Measurements from ENCODE around the gene CLDN5.

CLDN5 gene, protein sequence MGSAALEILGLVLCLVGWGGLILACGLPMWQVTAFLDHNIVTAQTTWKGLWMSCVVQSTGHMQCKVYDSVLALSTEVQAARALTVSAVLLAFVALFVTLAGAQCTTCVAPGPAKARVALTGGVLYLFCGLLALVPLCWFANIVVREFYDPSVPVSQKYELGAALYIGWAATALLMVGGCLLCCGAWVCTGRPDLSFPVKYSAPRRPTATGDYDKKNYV

DNA sequence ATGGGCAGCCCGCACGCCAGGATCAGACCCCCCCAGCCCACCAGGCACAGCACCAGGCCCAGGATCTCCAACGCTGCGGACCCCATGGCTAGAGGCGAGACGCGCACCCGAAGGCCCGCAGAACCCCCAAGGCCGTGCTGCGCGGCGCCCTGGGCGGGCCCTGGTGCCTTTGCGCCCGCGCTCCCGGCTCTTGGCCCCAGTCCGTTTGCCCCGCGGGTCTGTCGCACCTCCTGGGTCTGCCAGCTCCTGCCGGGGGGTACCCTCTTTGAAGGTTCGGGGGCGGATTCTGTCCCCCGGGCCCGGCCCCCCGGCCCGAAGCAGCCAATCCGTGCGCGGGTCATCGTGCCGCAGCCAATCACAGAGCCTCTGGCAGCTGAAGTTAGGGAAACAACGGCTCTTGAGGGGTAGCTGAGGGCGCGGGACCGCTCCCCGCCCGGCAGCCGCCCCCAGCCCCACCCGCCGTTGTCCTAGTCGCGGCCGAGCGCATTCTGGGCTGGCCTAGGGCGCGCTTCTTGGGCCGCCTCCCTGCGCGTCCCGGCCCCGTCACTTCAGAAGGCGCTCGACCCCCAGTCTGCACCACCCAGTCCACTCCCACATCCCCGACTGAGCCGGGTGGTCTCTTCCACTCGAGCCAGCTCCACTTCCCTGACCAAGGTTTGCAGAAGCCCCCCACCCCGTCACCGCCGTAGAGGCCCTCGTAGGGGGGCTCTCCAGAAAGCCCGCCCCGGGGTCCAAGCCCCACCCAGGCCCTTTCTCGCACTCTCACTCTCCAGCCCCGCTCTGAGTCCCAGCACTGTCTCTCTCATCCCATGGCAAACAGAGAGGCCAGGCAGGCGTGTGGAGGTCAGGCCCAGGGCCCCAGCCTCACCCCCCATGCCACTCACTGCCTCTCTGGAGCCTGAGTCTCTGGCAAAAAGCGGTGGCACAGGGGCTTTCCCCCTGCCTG lies at the start of gene CLDN5:
Gene CLDN5, minus strand, starts transcription at position 241 of the 946 bp plus-strand sequence. Its CDS starts 155 bp downstream, at position 86.
- peak within 1 kb of the TSS; percentile 43 for H3K4me3 ChIP-seq (ENCODE audit: low read depth, low read length)

DNA sequence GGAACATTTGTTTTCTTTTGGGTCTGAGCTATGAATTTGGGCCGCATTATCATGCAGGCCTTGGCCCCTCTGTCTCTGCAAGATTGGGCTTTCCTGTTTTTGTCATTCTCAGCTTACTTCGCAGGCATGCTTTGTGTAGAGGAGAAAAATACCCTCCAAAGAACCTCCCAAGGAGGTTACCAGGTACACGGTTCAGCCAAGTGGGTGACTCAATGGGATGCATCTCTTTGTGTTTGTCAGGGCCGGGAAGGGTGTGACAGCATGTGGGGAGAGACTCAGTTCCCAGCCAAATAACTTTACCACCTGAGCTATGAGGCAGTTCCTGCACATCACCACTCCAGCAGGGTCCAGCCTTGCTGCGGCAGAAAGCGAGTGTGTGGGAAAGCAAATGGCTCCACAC lies 47.8 kb upstream of the CLDN5 start:
- TF ChIP-seq, protein P1, sequence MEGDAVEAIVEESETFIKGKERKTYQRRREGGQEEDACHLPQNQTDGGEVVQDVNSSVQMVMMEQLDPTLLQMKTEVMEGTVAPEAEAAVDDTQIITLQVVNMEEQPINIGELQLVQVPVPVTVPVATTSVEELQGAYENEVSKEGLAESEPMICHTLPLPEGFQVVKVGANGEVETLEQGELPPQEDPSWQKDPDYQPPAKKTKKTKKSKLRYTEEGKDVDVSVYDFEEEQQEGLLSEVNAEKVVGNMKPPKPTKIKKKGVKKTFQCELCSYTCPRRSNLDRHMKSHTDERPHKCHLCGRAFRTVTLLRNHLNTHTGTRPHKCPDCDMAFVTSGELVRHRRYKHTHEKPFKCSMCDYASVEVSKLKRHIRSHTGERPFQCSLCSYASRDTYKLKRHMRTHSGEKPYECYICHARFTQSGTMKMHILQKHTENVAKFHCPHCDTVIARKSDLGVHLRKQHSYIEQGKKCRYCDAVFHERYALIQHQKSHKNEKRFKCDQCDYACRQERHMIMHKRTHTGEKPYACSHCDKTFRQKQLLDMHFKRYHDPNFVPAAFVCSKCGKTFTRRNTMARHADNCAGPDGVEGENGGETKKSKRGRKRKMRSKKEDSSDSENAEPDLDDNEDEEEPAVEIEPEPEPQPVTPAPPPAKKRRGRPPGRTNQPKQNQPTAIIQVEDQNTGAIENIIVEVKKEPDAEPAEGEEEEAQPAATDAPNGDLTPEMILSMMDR (IDR thresholded peaks at IDR 0.05; ENCODE audit: low read depth, low read length): no peak
- H3K4me3 ChIP-seq (ENCODE audit: low read depth, low read length): no peak overlapping the region

More for the DNA sequence above, at the start of gene CLDN5:
- TF ChIP-seq, protein P1 (IDR thresholded peaks at IDR 0.05; ENCODE audit: low read depth, low read length): no peak

DNA sequence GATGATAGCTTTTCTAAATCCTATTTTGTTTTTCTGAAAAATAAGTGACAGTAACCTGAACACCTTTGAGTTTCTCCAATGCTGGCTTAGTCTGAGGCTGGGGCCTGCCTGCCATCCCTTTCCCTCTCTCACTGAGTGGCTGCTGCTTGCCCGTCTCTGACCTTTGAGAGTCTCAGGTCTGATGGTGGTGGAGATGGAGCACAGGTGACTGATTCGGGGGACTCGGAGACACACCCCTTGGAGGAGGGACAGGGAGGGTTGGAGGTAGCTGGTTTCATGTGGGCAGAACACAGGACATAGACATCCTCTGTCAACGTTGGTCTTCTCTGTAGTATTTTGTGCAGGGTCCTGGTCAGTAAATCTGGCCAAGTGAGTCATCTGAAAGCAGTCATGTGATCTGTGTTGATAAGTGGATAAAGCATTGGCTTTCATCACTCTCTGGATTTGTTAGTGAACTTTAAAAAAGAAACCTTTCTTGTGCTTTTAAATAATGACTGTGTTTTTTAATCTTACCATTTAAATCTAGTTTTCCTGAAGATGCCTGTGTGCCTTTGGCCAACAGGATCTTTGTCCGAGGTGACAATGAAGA lies 47.1 kb upstream of the CLDN5 start:
- TF ChIP-seq, protein P1 (IDR thresholded peaks at IDR 0.05; ENCODE audit: low read depth, low read length): no peak
- no peak overlapping the region for H3K4me3 ChIP-seq (ENCODE audit: low read depth, low read length)

DNA sequence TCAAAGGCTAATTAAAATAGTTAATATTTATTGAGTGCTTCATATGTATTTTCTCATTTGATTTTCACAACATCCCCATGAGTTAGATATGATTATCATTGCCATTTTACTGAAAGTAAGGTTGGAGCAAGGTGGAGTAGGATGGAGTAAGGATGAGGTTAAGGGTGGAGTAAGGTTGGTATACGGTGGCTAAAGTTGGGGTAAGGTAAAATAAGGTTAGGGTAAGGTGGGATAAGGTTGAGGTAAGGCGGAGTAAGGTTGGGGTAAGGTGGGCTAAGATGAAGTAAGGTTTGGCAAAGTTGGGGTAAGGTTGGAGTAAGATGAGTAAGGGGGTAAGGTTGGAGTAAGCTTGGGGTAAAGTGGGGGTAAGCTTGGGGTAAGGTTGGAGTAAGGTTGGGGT lies 45.8 kb upstream of the CLDN5 start:
- TF ChIP-seq, protein P1 (IDR thresholded peaks at IDR 0.05; ENCODE audit: low read depth, low read length): no peak
- no peak overlapping the region for H3K4me3 ChIP-seq (ENCODE audit: low read depth, low read length)

DNA sequence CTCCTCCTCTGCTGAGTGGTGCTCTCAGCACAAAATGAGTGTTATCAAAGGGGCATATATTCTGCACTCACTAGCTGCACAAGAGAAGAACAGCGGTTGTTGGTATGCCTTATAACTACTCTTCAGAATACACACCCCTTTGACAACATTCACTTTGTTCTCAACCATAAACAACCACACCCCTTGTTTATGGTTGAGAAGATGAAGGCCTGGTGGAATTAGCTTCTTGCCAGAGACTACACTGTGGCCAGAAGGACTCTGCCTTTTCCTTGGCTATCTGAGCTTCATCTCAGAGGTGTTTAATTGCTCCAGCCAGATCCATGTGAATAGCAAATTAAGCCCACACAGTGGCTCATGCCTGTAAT lies 45.0 kb upstream of the CLDN5 start:
- TF ChIP-seq, protein P1 (IDR thresholded peaks at IDR 0.05; ENCODE audit: low read depth, low read length): no peak
- H3K4me3 ChIP-seq (ENCODE audit: low read depth, low read length): no peak overlapping the region

DNA sequence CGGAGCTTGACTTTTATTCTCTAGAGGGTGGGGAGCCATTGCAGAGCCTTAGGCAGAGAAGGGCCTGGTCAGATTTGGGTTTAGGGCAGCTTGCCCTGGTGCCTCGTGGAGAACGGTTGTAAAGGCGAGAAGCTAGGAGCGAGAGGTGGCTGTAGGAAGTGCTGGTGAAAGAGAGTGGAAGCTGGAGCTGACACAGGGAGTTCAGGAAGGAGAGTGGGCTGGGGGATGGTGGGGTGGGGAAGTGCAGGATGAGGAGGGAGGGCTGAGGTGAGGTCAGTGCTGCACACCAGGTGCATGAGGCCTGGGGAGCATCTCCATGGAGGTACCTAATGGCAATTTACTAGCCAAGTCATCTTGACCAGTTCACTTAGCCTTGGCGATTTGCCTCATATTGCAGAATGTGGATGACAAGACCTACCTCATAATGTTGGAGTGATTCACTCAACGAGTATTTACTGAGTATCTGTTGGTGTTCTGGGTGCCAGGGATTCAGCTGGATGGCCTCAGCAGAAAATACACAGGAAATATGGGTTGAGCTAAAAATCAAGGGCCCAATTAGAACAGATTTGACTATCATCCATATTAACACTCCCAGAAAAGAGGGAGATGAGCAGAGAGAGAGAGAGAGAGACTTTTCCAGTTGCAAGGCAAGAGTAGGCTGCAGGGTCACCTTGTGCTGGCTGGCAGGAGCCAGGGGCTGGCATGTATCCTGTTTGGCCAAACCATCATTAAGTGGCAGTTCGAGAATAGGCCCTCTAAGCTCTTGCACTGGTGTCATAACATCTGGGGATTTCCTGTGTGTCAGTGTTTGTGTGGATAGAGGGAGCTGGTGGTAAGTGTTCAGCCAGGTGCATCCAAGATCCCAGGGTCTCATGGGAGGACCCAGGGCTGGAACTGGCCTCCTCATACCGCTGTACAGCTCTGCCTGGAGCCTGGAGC lies 44.4 kb upstream of the CLDN5 start:
- H3K4me3 ChIP-seq (ENCODE audit: low read depth, low read length): no peak overlapping the region
- TF ChIP-seq, protein P1 (IDR thresholded peaks at IDR 0.05; ENCODE audit: low read depth, low read length): no peak

All from WI38 (cell line).